Measurements from ENCODE around the gene RTKN. TPM values are rescaled to one million over a fixed set of nuclear protein-coding genes. Genes with fewer than 3 reads are reported as not detected.
A peak's percentile ranks its signal among the peaks of the same experiment; 100 is the strongest.

RTKN gene
- total RNA-seq, 1 experiment from 2014 or later = 87.1 TPM

- Histone ChIP-seq H3K79me2 (ENCODE audit: insufficient read depth, low read length) (peaks cover 18% of the 10 kb centered on the region; the same call in 1 of the 2 replicates), H3K23me2 (ENCODE audit: insufficient read length, low read depth, low read length, poor library complexity, severe bottlenecking) (peaks cover 7% of the 10 kb centered on the region), H3K4me2 (ENCODE audit: insufficient read depth, insufficient read length, low read length) (peak overlapping the region; percentile 96), H3K79me1 (ENCODE audit: insufficient read depth, low read depth, low read length, poor library complexity, severe bottlenecking) (no peaks in the 10 kb centered on the region), H2BK5ac (ENCODE audit: insufficient read length, low read length) (no peak overlapping the region), H4K20me1 (ENCODE audit: control insufficient read depth, insufficient read depth, insufficient read length) (no peaks in the 10 kb centered on the region), H3K18ac (ENCODE audit: insufficient read length, low read depth, low read length) (no peak overlapping the region), H3K14ac (ENCODE audit: insufficient read depth, low read length) (peak overlapping the region; percentile 48; the same call in 1 of the 2 replicates), H3K9me3 (ENCODE audit: control insufficient read depth, low read depth, low read length) (no peaks in the 10 kb centered on the region), H4K91ac (ENCODE audit: insufficient read length, low read depth, low read length) (no peak overlapping the region), H4K5ac (ENCODE audit: insufficient read length, low read depth, low read length) (no peak overlapping the region), H3K27ac (ENCODE audit: insufficient read length, low read depth, low read length) (no peak overlapping the region), H2BK15ac (ENCODE audit: low read depth, low read length) (no peak overlapping the region), H2BK20ac (ENCODE audit: low read depth, low read length, poor library complexity, severe bottlenecking) (no peak overlapping the region), H3K56ac (ENCODE audit: insufficient read length, low read depth, low read length) (no peak overlapping the region), H3K9ac (ENCODE audit: extremely low read depth, insufficient read length, low read length) (peak overlapping the region; percentile 87), H3K23ac (ENCODE audit: insufficient read length, low read depth, low read length) (no peak overlapping the region), H2BK120ac (ENCODE audit: low read depth, low read length, poor library complexity, severe bottlenecking) (no peak overlapping the region), H3K4ac (ENCODE audit: low read depth, low read length) (no peak overlapping the region), H3K4me1 (ENCODE audit: insufficient read depth, low read length) (peaks cover 4% of the 10 kb centered on the region; the same call in 1 of the 2 replicates), H2AFZ (ENCODE audit: low read length) (peak overlapping the region; percentile 84), H3K27me3 (ENCODE audit: insufficient read depth, low read length) (no peaks in the 10 kb centered on the region), H4K8ac (replicated peaks; ENCODE audit: insufficient read length, low read depth, low read length) (no peak overlapping the region), H2AK5ac (ENCODE audit: insufficient read length, low read length) (no peak overlapping the region), H3T11ph (ENCODE audit: low read length) (no peak overlapping the region), H2BK12ac (ENCODE audit: insufficient read length, low read depth, low read length) (no peak overlapping the region)
- Mint-ChIP-seq H3K36me3 (ENCODE audit: insufficient read depth in 1 of 3, low read depth in 3 of 3) (no peaks in the 10 kb centered on the region), H3K27me3 (ENCODE audit: low read depth) (peaks cover 1% of the 10 kb centered on the region), H3K4me3 (peak overlapping the region; percentile 84 to 90), H3K27ac (peak overlapping the region; percentile 86 to 98 (median 95); a peak in 6 of 7 replicates), H3K4me1 (peaks cover 0 to 6% of the 10 kb centered on the region in 2 experiments; a peak in 3 of 4 replicates), H3K9me3 (no peaks in the 10 kb centered on the region)
- no peak for DNase-seq
- TF ChIP-seq, protein P1, sequence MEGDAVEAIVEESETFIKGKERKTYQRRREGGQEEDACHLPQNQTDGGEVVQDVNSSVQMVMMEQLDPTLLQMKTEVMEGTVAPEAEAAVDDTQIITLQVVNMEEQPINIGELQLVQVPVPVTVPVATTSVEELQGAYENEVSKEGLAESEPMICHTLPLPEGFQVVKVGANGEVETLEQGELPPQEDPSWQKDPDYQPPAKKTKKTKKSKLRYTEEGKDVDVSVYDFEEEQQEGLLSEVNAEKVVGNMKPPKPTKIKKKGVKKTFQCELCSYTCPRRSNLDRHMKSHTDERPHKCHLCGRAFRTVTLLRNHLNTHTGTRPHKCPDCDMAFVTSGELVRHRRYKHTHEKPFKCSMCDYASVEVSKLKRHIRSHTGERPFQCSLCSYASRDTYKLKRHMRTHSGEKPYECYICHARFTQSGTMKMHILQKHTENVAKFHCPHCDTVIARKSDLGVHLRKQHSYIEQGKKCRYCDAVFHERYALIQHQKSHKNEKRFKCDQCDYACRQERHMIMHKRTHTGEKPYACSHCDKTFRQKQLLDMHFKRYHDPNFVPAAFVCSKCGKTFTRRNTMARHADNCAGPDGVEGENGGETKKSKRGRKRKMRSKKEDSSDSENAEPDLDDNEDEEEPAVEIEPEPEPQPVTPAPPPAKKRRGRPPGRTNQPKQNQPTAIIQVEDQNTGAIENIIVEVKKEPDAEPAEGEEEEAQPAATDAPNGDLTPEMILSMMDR (conservative IDR thresholded peaks at IDR 0.05) = no peak
- no CpG with 5 or more reads among the region's 11 CpGs for WGBS (ENCODE audit: extremely low coverage, insufficient read length, low lambda C conversion rate)
These were observed 50.5 kb downstream of the RTKN start for GRCh38 chr2:74391209-74391579.
